ENCODE data around the gene EFL1. TPM values are rescaled to one million over a fixed set of nuclear protein-coding genes. Genes with fewer than 3 reads are reported as not detected.

Gene EFL1
- polyA plus RNA-seq, 1 donor (not counting 4 experiments of a cell fraction or from before 2014, with no cell fraction given): 32.0 TPM

- no peak for TF ChIP-seq EZH2 (IDR thresholded peaks at IDR 0.05; ENCODE audit: low read length)
- TF ChIP-seq, protein P1, sequence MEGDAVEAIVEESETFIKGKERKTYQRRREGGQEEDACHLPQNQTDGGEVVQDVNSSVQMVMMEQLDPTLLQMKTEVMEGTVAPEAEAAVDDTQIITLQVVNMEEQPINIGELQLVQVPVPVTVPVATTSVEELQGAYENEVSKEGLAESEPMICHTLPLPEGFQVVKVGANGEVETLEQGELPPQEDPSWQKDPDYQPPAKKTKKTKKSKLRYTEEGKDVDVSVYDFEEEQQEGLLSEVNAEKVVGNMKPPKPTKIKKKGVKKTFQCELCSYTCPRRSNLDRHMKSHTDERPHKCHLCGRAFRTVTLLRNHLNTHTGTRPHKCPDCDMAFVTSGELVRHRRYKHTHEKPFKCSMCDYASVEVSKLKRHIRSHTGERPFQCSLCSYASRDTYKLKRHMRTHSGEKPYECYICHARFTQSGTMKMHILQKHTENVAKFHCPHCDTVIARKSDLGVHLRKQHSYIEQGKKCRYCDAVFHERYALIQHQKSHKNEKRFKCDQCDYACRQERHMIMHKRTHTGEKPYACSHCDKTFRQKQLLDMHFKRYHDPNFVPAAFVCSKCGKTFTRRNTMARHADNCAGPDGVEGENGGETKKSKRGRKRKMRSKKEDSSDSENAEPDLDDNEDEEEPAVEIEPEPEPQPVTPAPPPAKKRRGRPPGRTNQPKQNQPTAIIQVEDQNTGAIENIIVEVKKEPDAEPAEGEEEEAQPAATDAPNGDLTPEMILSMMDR (optimal IDR thresholded peaks at IDR 0.05 in 1 of 3, IDR thresholded peaks at IDR 0.05 in 1 of 3, conservative IDR thresholded peaks at IDR 0.05 in 1 of 3; ENCODE audit: extremely low read depth in 1 of 3, insufficient read depth in 2 of 3, low read length in 3 of 3): no peak
- no peaks in the 10 kb centered on the region for H4K20me1 ChIP-seq (ENCODE audit: control insufficient read depth, extremely low read depth, insufficient read depth, low read length)
- dilution Hi-C loops (cut with MboI; ENCODE audit: extremely low pct_ligation_motif_present, low sequenced_read_pairs): no loop called here
- H3K9me3 ChIP-seq (ENCODE audit: control insufficient read depth, low read depth, low read length): no peaks in the 10 kb centered on the region
- H3K9me1 ChIP-seq (ENCODE audit: control insufficient read depth, extremely low read depth, insufficient read depth, low read length): no peaks in the 10 kb centered on the region
- no peaks in the 10 kb centered on the region for H3K79me2 ChIP-seq (ENCODE audit: control insufficient read depth, insufficient read depth, low read length)
- no peak overlapping the region for H3K4me2 ChIP-seq (ENCODE audit: control insufficient read depth, extremely low read depth, insufficient read depth, low read depth, low read length)
- no peaks in the 10 kb centered on the region for H3K27me3 ChIP-seq (ENCODE audit: control insufficient read depth, extremely low read depth, insufficient read depth, low read length)
- FAIRE-seq: no peak
- DNase-seq (ENCODE audit: low read depth, low spot score): no peak
- no peaks in the 10 kb centered on the region for H3K36me3 ChIP-seq (ENCODE audit: control insufficient read depth in 2 of 2, extremely low read depth in 1 of 2, insufficient read depth in 2 of 2, low read length in 2 of 2)
- H2AFZ ChIP-seq (ENCODE audit: control insufficient read depth, low read length): no peak overlapping the region
- H3K4me1 ChIP-seq (ENCODE audit: control insufficient read depth, extremely low read depth, insufficient read depth, low read length): peaks cover 6% of the 10 kb centered on the region
- no peak overlapping the region for H3K9ac ChIP-seq (ENCODE audit: control insufficient read depth, extremely low read depth, insufficient read depth, low read length)
- no peak overlapping the region for H3K27ac ChIP-seq (ENCODE audit: control insufficient read depth, insufficient read depth, low read length)
- no peak overlapping the region for H3K4me3 ChIP-seq (ENCODE audit: control insufficient read depth in 2 of 3, extremely low read depth in 1 of 3, insufficient read depth in 2 of 3, low read depth in 1 of 3, low read length in 3 of 3)
These were observed 170.8 kb downstream of the EFL1 start for GRCh38 chr15:82091636-82092140.

- no peak for FAIRE-seq
- no peaks in the 10 kb centered on the region for H4K20me1 ChIP-seq (ENCODE audit: control insufficient read depth, extremely low read depth, insufficient read depth, low read length)
- no peak overlapping the region for H3K27ac ChIP-seq (ENCODE audit: control insufficient read depth, insufficient read depth, low read length)
- dilution Hi-C loops (cut with MboI; ENCODE audit: extremely low pct_ligation_motif_present, low sequenced_read_pairs): no loop called here
- no peak overlapping the region for H3K4me3 ChIP-seq (ENCODE audit: control insufficient read depth in 2 of 3, extremely low read depth in 1 of 3, insufficient read depth in 2 of 3, low read depth in 1 of 3, low read length in 3 of 3)
- H3K4me1 ChIP-seq (ENCODE audit: control insufficient read depth, extremely low read depth, insufficient read depth, low read length): no peaks in the 10 kb centered on the region
- no peaks in the 10 kb centered on the region for H3K9me3 ChIP-seq (ENCODE audit: control insufficient read depth, low read depth, low read length)
- H3K79me2 ChIP-seq (ENCODE audit: control insufficient read depth, insufficient read depth, low read length): no peaks in the 10 kb centered on the region
- H3K9me1 ChIP-seq (ENCODE audit: control insufficient read depth, extremely low read depth, insufficient read depth, low read length): no peaks in the 10 kb centered on the region
- no peaks in the 10 kb centered on the region for H3K36me3 ChIP-seq (ENCODE audit: control insufficient read depth in 2 of 2, extremely low read depth in 1 of 2, insufficient read depth in 2 of 2, low read length in 2 of 2)
- no peak overlapping the region for H3K9ac ChIP-seq (ENCODE audit: control insufficient read depth, extremely low read depth, insufficient read depth, low read length)
- H2AFZ ChIP-seq (ENCODE audit: control insufficient read depth, low read length): no peak overlapping the region
- H3K27me3 ChIP-seq (ENCODE audit: control insufficient read depth, extremely low read depth, insufficient read depth, low read length): peaks cover 2% of the 10 kb centered on the region
- H3K4me2 ChIP-seq (ENCODE audit: control insufficient read depth, extremely low read depth, insufficient read depth, low read depth, low read length): no peak overlapping the region
- no peak for DNase-seq (ENCODE audit: low read depth, low spot score)
- TF ChIP-seq, protein P1 (optimal IDR thresholded peaks at IDR 0.05 in 1 of 3, IDR thresholded peaks at IDR 0.05 in 1 of 3, conservative IDR thresholded peaks at IDR 0.05 in 1 of 3; ENCODE audit: extremely low read depth in 1 of 3, insufficient read depth in 2 of 3, low read length in 3 of 3): no peak
- TF ChIP-seq EZH2 (IDR thresholded peaks at IDR 0.05; ENCODE audit: low read length): no peak
These were observed 176.1 kb downstream of the EFL1 start for GRCh38 chr15:82086243-82086995.
